Measurements from ENCODE around the gene OPA3.

Gene OPA3

DNA sequence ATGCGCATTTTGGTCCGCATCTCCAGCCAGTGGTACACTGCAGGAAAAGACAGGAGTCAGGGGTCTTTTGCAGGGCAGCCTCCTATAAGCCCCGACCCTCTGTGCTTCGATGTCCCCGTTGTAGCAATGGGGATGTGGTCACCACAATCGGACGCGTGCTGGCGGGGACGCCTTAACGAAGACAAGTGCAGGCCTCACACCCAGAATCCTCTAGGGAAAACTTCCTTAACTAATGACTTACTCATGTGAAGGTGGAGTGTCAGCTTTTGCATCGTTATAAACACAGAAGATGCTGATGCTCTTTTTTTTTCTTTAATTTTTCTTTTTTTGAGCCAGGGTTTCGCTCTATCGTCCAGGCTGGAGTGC lies 55.2 kb downstream of the OPA3 start:
- H3K4me3 ChIP-seq (ENCODE audit: low read depth, low read length): no peak overlapping the region
- DNase-seq (ENCODE audit: low read depth): no peak
- no peak for TF ChIP-seq CTCF (IDR thresholded peaks at IDR 0.05; ENCODE audit: insufficient read depth, low read depth, low read length, missing control alignments)

DNA sequence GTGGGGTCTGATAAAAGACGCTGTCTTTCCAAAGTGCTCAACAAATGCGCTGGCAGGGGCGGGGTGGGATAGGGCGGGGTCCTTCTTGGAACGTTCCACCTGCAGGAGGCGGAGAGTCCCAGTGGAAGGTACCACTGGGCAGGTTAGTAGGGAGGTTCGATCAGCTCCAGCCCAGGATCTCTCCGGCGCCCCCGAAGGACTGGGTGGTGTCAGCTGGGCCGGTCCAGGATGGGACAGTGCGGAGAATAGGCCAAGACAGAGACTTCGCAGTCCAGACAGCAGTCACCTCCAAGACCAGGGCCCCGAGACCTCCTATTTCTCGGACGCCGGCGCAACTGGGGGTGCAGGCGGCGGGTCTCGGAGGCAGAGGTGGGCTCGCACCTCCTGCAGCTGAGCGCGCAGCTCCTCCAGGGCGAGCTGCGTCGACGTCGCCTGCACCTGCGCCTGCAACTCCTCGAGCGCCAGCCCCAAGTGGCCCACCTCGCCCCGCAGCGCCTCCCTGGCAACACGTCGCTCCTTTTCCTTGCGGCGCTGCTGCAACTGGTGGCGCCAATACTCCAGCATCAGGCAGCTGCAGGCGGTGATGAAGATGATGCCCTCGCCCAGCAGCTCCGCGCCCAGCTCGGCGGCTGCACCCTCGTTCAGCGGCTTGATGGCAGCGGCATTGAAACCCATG lies 55.7 kb downstream of the OPA3 start:
- TF ChIP-seq CTCF (IDR thresholded peaks at IDR 0.05; ENCODE audit: insufficient read depth, low read depth, low read length, missing control alignments): no peak
- H3K4me3 ChIP-seq (ENCODE audit: low read depth, low read length): no peak overlapping the region
- DNase-seq (ENCODE audit: low read depth): no peak

DNA sequence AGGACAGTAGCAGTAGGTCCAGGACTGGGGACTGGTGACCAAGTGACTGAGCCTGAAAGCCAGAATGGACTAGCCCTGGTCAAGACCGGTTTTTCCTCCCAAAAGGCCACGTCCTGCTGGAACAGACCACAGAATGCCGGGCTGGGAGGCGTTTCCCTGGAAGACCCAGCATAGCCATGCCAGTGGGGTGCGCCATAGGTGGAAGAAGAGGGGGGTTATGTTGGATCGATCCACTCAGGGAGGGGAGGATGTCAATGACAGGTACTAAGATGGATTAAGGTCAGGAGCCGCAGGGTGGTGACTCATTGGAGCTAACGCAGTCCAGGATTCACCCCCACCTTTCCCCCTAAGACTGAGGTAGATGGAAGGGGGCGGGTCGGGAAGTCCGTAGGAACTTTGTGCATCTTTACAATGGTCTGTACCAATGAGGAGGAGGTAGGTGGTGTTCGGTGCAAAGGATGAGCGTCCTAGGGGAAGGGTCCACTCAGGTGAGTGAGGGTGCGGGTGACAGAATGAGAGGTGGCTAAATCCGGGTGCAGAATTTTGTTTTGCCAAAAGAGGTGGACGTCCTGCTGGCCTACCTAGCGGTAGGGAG lies 56.4 kb downstream of the OPA3 start:
- H3K4me3 ChIP-seq (ENCODE audit: low read depth, low read length): no peak overlapping the region
- no peak for DNase-seq (ENCODE audit: low read depth)
- no peak for TF ChIP-seq CTCF (IDR thresholded peaks at IDR 0.05; ENCODE audit: insufficient read depth, low read depth, low read length, missing control alignments)

DNA sequence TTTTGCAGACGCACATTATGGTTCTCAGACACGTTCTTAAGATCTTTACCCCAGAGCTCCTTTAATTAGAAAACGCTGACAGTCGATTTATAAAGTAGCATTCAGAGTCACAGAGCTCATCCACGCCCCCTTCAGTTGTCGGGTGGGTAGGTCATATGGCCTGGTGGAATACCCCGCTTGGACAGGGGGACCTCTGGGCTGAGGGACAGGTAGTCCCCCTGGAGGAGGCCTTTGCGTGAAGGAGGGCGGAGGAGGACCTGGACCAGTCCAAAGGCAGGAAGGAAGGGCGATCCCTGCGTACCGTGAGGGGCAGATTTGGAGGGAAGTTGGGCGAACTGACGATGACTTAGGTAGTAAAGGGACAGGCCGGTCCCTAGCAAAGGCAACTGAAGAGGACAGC lies 56.9 kb downstream of the OPA3 start:
- TF ChIP-seq CTCF (IDR thresholded peaks at IDR 0.05; ENCODE audit: insufficient read depth, low read depth, low read length, missing control alignments): no peak
- no peak overlapping the region for H3K4me3 ChIP-seq (ENCODE audit: low read depth, low read length)
- no peak for DNase-seq (ENCODE audit: low read depth)

- TF ChIP-seq CTCF (IDR thresholded peaks at IDR 0.05; ENCODE audit: insufficient read depth, low read depth, low read length, missing control alignments): no peak
- no peak overlapping the region for H3K4me3 ChIP-seq (ENCODE audit: low read depth, low read length)
Measured at GRCh38 chr19:45526971-45527370, 57.6 kb downstream of the OPA3 start.

GRCh38 chr19:45526143-45526542 lies 58.5 kb downstream of the OPA3 start:
- no peak for TF ChIP-seq CTCF (IDR thresholded peaks at IDR 0.05; ENCODE audit: insufficient read depth, low read depth, low read length, missing control alignments)
- no peak for DNase-seq (ENCODE audit: low read depth)
- H3K4me3 ChIP-seq (ENCODE audit: low read depth, low read length): no peak overlapping the region

More at GRCh38 chr19:45526971-45527370, 57.6 kb downstream of the OPA3 start:
- DNase-seq (ENCODE audit: low read depth): no peak
